Measurements from ENCODE around the gene PALM.

- TF ChIP-seq POLR2AphosphoS5 (IDR thresholded peaks at IDR 0.05; ENCODE audit: low read depth, low read length): no peak
- TF ChIP-seq POLR2A (IDR thresholded peaks at IDR 0.05; ENCODE audit: low read depth, low read length): no peak
These were observed 33.9 kb downstream of the PALM start for GRCh38 chr19:742540-743075.

Measured in GM12892 (cell line).